Adipocyte (in vitro differentiated cells): ENCODE results near the gene MAGOHB.

Experiments used
- DNase-seq: peaks from one replicate; pipeline ENCODE4 v3.0.0-alpha.2; 2015; ENCODE audit warnings: low read depth
- H3K27me3 ChIP-seq: replicated peaks from 2 replicates; pipeline ENCODE4 v1.7.0; 2013; ENCODE audit warnings: mild to moderate bottlenecking, low read length, moderate library complexity; ENCODE audit not compliant: control insufficient read depth, insufficient read depth
- H3K36me3 ChIP-seq: 2 replicates; pipeline ENCODE4 v1.7.0; 2013; ENCODE audit warnings: low read length, mild to moderate bottlenecking, moderate library complexity; ENCODE audit not compliant: control insufficient read depth, insufficient read depth, severe bottlenecking
- H3K4me1 ChIP-seq: 2 replicates; pipeline ENCODE4 v1.7.0; 2013; ENCODE audit warnings: mild to moderate bottlenecking, low read length, moderate library complexity; ENCODE audit not compliant: control insufficient read depth, insufficient read depth
- H3K4me3 ChIP-seq: 2 replicates; pipeline ENCODE4 v1.7.0; 2013; ENCODE audit warnings: mild to moderate bottlenecking, low read length, moderate library complexity
- H3K9ac ChIP-seq: 2 replicates; pipeline ENCODE4 v1.7.0; 2013; ENCODE audit warnings: mild to moderate bottlenecking, low read length, moderate library complexity
- H3K9me3 ChIP-seq: 2 replicates; pipeline ENCODE4 v1.7.0; 2013; ENCODE audit warnings: mild to moderate bottlenecking, low read length, moderate library complexity; ENCODE audit not compliant: control insufficient read depth

The MAGOHB gene

GRCh38 chr12:10634427-10634826, 21.0 kb upstream of the MAGOHB start:
- no peaks in the 10 kb centered on the region for H3K27me3 ChIP-seq
- H3K9ac ChIP-seq, result peak overlapping the region; percentile 17
- peaks cover 33% of the 10 kb centered on the region for H3K4me1 ChIP-seq
- H3K4me3 ChIP-seq, result peak overlapping the region; percentile 28
- peak; percentile 63 for DNase-seq
- H3K9me3 ChIP-seq, result no peaks in the 10 kb centered on the region
- H3K36me3 ChIP-seq, result no peaks in the 10 kb centered on the region

- no peak overlapping the region for H3K4me3 ChIP-seq
- no peak overlapping the region for H3K9ac ChIP-seq
- no peaks in the 10 kb centered on the region for H3K27me3 ChIP-seq
- no peaks in the 10 kb centered on the region for H3K36me3 ChIP-seq
- H3K4me1 ChIP-seq, result peaks cover 33% of the 10 kb centered on the region
- no peak for DNase-seq
- H3K9me3 ChIP-seq, result no peaks in the 10 kb centered on the region
Measured at GRCh38 chr12:10633541-10633940, 20.1 kb upstream of the MAGOHB start.

- no peaks in the 10 kb centered on the region for H3K9me3 ChIP-seq
- no peaks in the 10 kb centered on the region for H3K27me3 ChIP-seq
- peak overlapping the region; percentile 44 for H3K9ac ChIP-seq
- DNase-seq, result peak; percentile 72
- peaks cover 33% of the 10 kb centered on the region for H3K4me1 ChIP-seq
- H3K4me3 ChIP-seq, result no peak overlapping the region
- H3K36me3 ChIP-seq, result no peaks in the 10 kb centered on the region
Measured at GRCh38 chr12:10632226-10632625, 18.8 kb upstream of the MAGOHB start.

- no peaks in the 10 kb centered on the region for H3K9me3 ChIP-seq
- peaks cover 15% of the 10 kb centered on the region for H3K4me1 ChIP-seq
- H3K9ac ChIP-seq, result no peak overlapping the region
- no peak overlapping the region for H3K4me3 ChIP-seq
- no peak for DNase-seq
- no peaks in the 10 kb centered on the region for H3K27me3 ChIP-seq
- no peaks in the 10 kb centered on the region for H3K36me3 ChIP-seq
Measured at GRCh38 chr12:10624605-10625004, 11.2 kb upstream of the MAGOHB start.

GRCh38 chr12:10623131-10623530, 9.7 kb upstream of the MAGOHB start:
- DNase-seq, result no peak
- Histone ChIP-seq H3K9ac (no peak overlapping the region), H3K4me3 (no peak overlapping the region), H3K9me3 (no peaks in the 10 kb centered on the region), H3K4me1 (peaks cover 23% of the 10 kb centered on the region), H3K36me3 (no peaks in the 10 kb centered on the region), H3K27me3 (no peaks in the 10 kb centered on the region)

GRCh38 chr12:10621278-10621677, 7.9 kb upstream of the MAGOHB start:
- Histone ChIP-seq H3K9me3 (no peaks in the 10 kb centered on the region), H3K9ac (no peak overlapping the region), H3K36me3 (no peaks in the 10 kb centered on the region), H3K27me3 (no peaks in the 10 kb centered on the region), H3K4me1 (peaks cover 30% of the 10 kb centered on the region), H3K4me3 (no peak overlapping the region)
- no peak for DNase-seq

- peaks cover 30% of the 10 kb centered on the region for H3K4me1 ChIP-seq
- no peaks in the 10 kb centered on the region for H3K27me3 ChIP-seq
- no peak for DNase-seq
- H3K9ac ChIP-seq, result no peak overlapping the region
- no peak overlapping the region for H3K4me3 ChIP-seq
- H3K9me3 ChIP-seq, result no peaks in the 10 kb centered on the region
- H3K36me3 ChIP-seq, result no peaks in the 10 kb centered on the region
Measured at GRCh38 chr12:10620078-10620779, 6.8 kb upstream of the MAGOHB start.

- peak overlapping the region; percentile 4 for H3K9ac ChIP-seq
- H3K9me3 ChIP-seq, result no peaks in the 10 kb centered on the region
- H3K36me3 ChIP-seq, result no peaks in the 10 kb centered on the region
- H3K4me3 ChIP-seq, result peak overlapping the region; percentile 25
- DNase-seq, result peak; percentile 70
- H3K27me3 ChIP-seq, result no peaks in the 10 kb centered on the region
- H3K4me1 ChIP-seq, result peaks cover 34% of the 10 kb centered on the region
Measured at GRCh38 chr12:10618338-10618987, 5.1 kb upstream of the MAGOHB start.

GRCh38 chr12:10617863-10618262, 4.5 kb upstream of the MAGOHB start:
- no peaks in the 10 kb centered on the region for H3K36me3 ChIP-seq
- H3K4me3 ChIP-seq, result no peak overlapping the region
- no peaks in the 10 kb centered on the region for H3K9me3 ChIP-seq

GRCh38 chr12:10615532-10615931, 2.1 kb upstream of the MAGOHB start:
- H3K9ac ChIP-seq, result no peak overlapping the region
- peaks cover 39% of the 10 kb centered on the region for H3K4me1 ChIP-seq
- no peak for DNase-seq
- H3K27me3 ChIP-seq, result no peaks in the 10 kb centered on the region
- H3K36me3 ChIP-seq, result no peaks in the 10 kb centered on the region
- H3K9me3 ChIP-seq, result no peaks in the 10 kb centered on the region
- H3K4me3 ChIP-seq, result no peak overlapping the region

More at GRCh38 chr12:10617863-10618262, 4.5 kb upstream of the MAGOHB start:
- H3K9ac ChIP-seq, result peak overlapping the region; percentile 1
- peaks cover 30% of the 10 kb centered on the region for H3K4me1 ChIP-seq
- DNase-seq, result no peak
- H3K27me3 ChIP-seq, result no peaks in the 10 kb centered on the region

- Histone ChIP-seq H3K9ac (peak overlapping the region; percentile 97), H3K27me3 (no peaks in the 10 kb centered on the region), H3K4me1 (peaks cover 32% of the 10 kb centered on the region), H3K36me3 (peaks cover 12% of the 10 kb centered on the region), H3K9me3 (no peaks in the 10 kb centered on the region), H3K4me3 (peak overlapping the region; percentile 94)
- no peak for DNase-seq
Measured at GRCh38 chr12:10614056-10614370, 604 bp upstream of the MAGOHB start.
